Astrocyte of the cerebellum (primary cell): ENCODE data around the gene ATG10.
A peak's percentile ranks its signal among the peaks of the same experiment; 100 is the strongest.
"Not testable (repeated sequence)": the region's sequence is repeated elsewhere in the genome, so short reads cannot be mapped to it uniquely, and the experiment has no call there.

Experiments used
- DNase-seq: peaks from one replicate; pipeline ENCODE4 v3.0.0-alpha.2; 2011; ENCODE audit warnings: low read depth
- H3K4me3 ChIP-seq: 2 replicates; pipeline ENCODE4 v1.5.1; 2011; ENCODE audit warnings: mild to moderate bottlenecking, low read depth, low read length, moderate library complexity
- CTCF ChIP-seq: IDR thresholded peaks from 2 replicates; pipeline ENCODE4 v1.5.1; 2012; ENCODE audit warnings: low read length, low read depth, moderate library complexity, mild to moderate bottlenecking; ENCODE audit errors: missing control alignments
- in situ Hi-C: cut with HindIII; loops from 2 replicates; pipeline ENCODE4 v1.10.0; 2017; ENCODE audit warnings: low sequenced_read_pairs

ATG10 gene

GRCh38 chr5:82255844-82256243 is 284.0 kb downstream of the ATG10 start:
- TF ChIP-seq CTCF, result no peak
- in situ Hi-C loops, result no loop called here
- no peak overlapping the region for H3K4me3 ChIP-seq
- DNase-seq, result no peak

GRCh38 chr5:82257247-82257646 is 285.4 kb downstream of the ATG10 start:
- no peak for DNase-seq
- H3K4me3 ChIP-seq, result no peak overlapping the region
- in situ Hi-C loops, result no loop called here
- TF ChIP-seq CTCF, result no peak

- no peak for DNase-seq
- no peak for TF ChIP-seq CTCF
- in situ Hi-C loops, result no loop called here
- no peak overlapping the region for H3K4me3 ChIP-seq
Observed at GRCh38 chr5:82257729-82258128, 285.9 kb downstream of the ATG10 start.

GRCh38 chr5:82259172-82259800 is 287.5 kb downstream of the ATG10 start:
- DNase-seq, result peak; percentile 19
- TF ChIP-seq CTCF, result peak; percentile 51
- no peak overlapping the region for H3K4me3 ChIP-seq
- in situ Hi-C loops, result no loop called here

GRCh38 chr5:82265047-82265446 is 293.2 kb downstream of the ATG10 start:
- in situ Hi-C loops, result no loop called here
- peak; percentile 51 for DNase-seq
- TF ChIP-seq CTCF, result no peak
- no peak overlapping the region for H3K4me3 ChIP-seq

- in situ Hi-C loops, H3K4me3 ChIP-seq, DNase-seq: not testable (repeated sequence)
Observed at GRCh38 chr5:82267297-82267933, 295.6 kb downstream of the ATG10 start.

- H3K4me3 ChIP-seq, DNase-seq, in situ Hi-C loops: not testable (repeated sequence)
Observed at GRCh38 chr5:82269363-82269762, 297.5 kb downstream of the ATG10 start.

GRCh38 chr5:82272571-82273356 is 300.9 kb downstream of the ATG10 start:
- in situ Hi-C loops, DNase-seq, H3K4me3 ChIP-seq: not testable (repeated sequence)

- in situ Hi-C loops, DNase-seq, H3K4me3 ChIP-seq: not testable (repeated sequence)
Observed at GRCh38 chr5:82273426-82273825, 301.6 kb downstream of the ATG10 start.
